Endothelial cell of umbilical vein (primary cell): ENCODE measurements around the gene ZNF70. TPM values are rescaled to one million over a fixed set of nuclear protein-coding genes. Genes with fewer than 3 reads are reported as not detected.

Source experiments
- BruUV-seq: library from RNA; stranded (reverse); fragments of 400-500 nt; replicated peaks from 2 replicates; lab custom pipeline; 2021; lab: Mats Ljungman, UMichigan
- CTCF ChIA-PET: fragments of 300-600, 350-600 bp; sonication (Branson Sonifier 250); formaldehyde crosslinking; loops from one replicate; lab custom pipeline; 2021; ENCODE audit warnings: antibody characterized with exemption, inconsistent platforms; lab: Charles Lee
- POLR2A ChIA-PET: fragments of 300-600, 350-600 bp; sonication (Branson Sonifier 250); formaldehyde crosslinking; loops from one replicate; lab custom pipeline; 2021; ENCODE audit warnings: antibody characterized with exemption, inconsistent platforms; lab: Charles Lee
- DNase-seq: peaks from one replicate; pipeline ENCODE4 v3.0.0-alpha.2; 2011; ENCODE audit warnings: low read depth, low spot score
- FAIRE-seq: peaks from 2 replicates; lab custom pipeline; 2011; peaks lifted over from hg19 to GRCh38; lab: Jason Lieb, UNC
- H2AFZ ChIP-seq: 2 replicates; pipeline ENCODE4 v1.6.0; 2012; ENCODE audit warnings: low read depth, low read length, control low read depth, inconsistent platforms
- H3K27ac ChIP-seq: 2 replicates; pipeline ENCODE4 v1.5.1; 2011; ENCODE audit warnings: low read depth, mild to moderate bottlenecking, control low read depth, low read length, moderate library complexity; ENCODE audit not compliant: insufficient read depth
- H3K27me3 ChIP-seq, 2 experiments: 2 replicates each; pipeline versions ENCODE4 v1.6.0 to v1.6.1; 2011; ENCODE audit warnings: low read length in 2 of 2, mixed read lengths in 1 of 2; ENCODE audit not compliant: control insufficient read depth in 2 of 2, insufficient read depth in 2 of 2
- H3K36me3 ChIP-seq, 2 experiments: 2 replicates in 1 of 2; 3 replicates in 1 of 2; pipeline ENCODE4 v1.5.1; 2011; ENCODE audit warnings: low read length in 2 of 2, mild to moderate bottlenecking in 1 of 2, moderate library complexity in 1 of 2; ENCODE audit not compliant: control insufficient read depth in 2 of 2, insufficient read depth in 2 of 2; ENCODE audit errors: extremely low read depth in 1 of 2
- H3K4me1 ChIP-seq: 3 replicates; pipeline ENCODE4 v1.5.1; 2011; ENCODE audit warnings: mild to moderate bottlenecking, low read length; ENCODE audit not compliant: control insufficient read depth, insufficient read depth; ENCODE audit errors: extremely low read depth
- H3K4me2 ChIP-seq: 2 replicates; pipeline ENCODE4 v1.6.1; 2011; ENCODE audit warnings: low read length, control low read depth, mixed read lengths; ENCODE audit not compliant: insufficient read depth
- H3K4me3 ChIP-seq, 3 experiments: fragments of 200-600 bp in 1 of 3; sonication (generic), shearing (Covaris generic) in 1 of 3; replicated peaks in 1 of 3; 2 replicates each; pipeline ENCODE4 v1.5.1; 2011 to 2016; ENCODE audit warnings: control low read depth in 3 of 3, low read length in 3 of 3, mild to moderate bottlenecking in 2 of 3, inconsistent platforms in 1 of 3, low read depth in 1 of 3, moderate library complexity in 1 of 3; ENCODE audit not compliant: insufficient read depth in 1 of 3
- H3K79me2 ChIP-seq: 2 replicates; pipeline ENCODE4 v1.6.0; 2012; ENCODE audit warnings: low read length, inconsistent platforms; ENCODE audit not compliant: control insufficient read depth, insufficient read depth
- H3K9ac ChIP-seq: replicated peaks from 2 replicates; pipeline ENCODE3; 2011; ENCODE audit warnings: low read length, control low read depth; ENCODE audit not compliant: insufficient read depth; ENCODE audit errors: extremely low read depth
- H3K9me1 ChIP-seq: replicated peaks from 3 replicates; pipeline ENCODE4 v1.6.0; 2011; ENCODE audit warnings: mild to moderate bottlenecking, low read length; ENCODE audit not compliant: control insufficient read depth, insufficient read depth; ENCODE audit errors: extremely low read depth
- H3K9me3 ChIP-seq: replicated peaks from 2 replicates; pipeline ENCODE4 v1.5.1; 2012; ENCODE audit warnings: low read length, inconsistent platforms; ENCODE audit not compliant: control insufficient read depth, insufficient read depth
- H4K20me1 ChIP-seq: replicated peaks from 2 replicates; pipeline ENCODE3; 2011; ENCODE audit warnings: mild to moderate bottlenecking, low read length; ENCODE audit not compliant: control insufficient read depth, insufficient read depth; ENCODE audit errors: extremely low read depth
- EZH2 ChIP-seq: IDR thresholded peaks from 2 replicates; pipeline ENCODE4 v1.6.1; 2012; ENCODE audit warnings: borderline replicate concordance, low read depth, mild to moderate bottlenecking, moderate library complexity, low read length, inconsistent platforms; ENCODE audit not compliant: severe bottlenecking
- FOS ChIP-seq: IDR thresholded peaks from 2 replicates; pipeline ENCODE4 v1.6.1; 2011; ENCODE audit warnings: mild to moderate bottlenecking, low read length, moderate library complexity, borderline replicate concordance; ENCODE audit not compliant: insufficient read depth
- GATA2 ChIP-seq: IDR thresholded peaks from 2 replicates; pipeline ENCODE4 v1.7.0; 2011; ENCODE audit warnings: low read depth, mild to moderate bottlenecking, moderate library complexity, mixed read lengths, low read length; ENCODE audit not compliant: insufficient read length, insufficient read depth
- JUN ChIP-seq: IDR thresholded peaks from 2 replicates; pipeline ENCODE4 v1.6.1; 2011; ENCODE audit warnings: borderline replicate concordance, low read depth; ENCODE audit not compliant: insufficient read length, insufficient read depth
- MAX ChIP-seq: IDR thresholded peaks from 2 replicates; pipeline ENCODE4 v1.6.1; 2011; ENCODE audit not compliant: insufficient read depth, insufficient read length
- MYC ChIP-seq: IDR thresholded peaks from one replicate; pipeline ENCODE4 v1.6.1; 2011; ENCODE audit warnings: mild to moderate bottlenecking, low read depth, low read length
- POLR2A ChIP-seq: IDR thresholded peaks from 2 replicates; pipeline ENCODE4 v1.6.1; 2012; ENCODE audit warnings: low read depth, mild to moderate bottlenecking, control low read depth, low read length
- POLR2AphosphoS5 ChIP-seq: IDR thresholded peaks from 2 replicates; pipeline ENCODE4 v1.6.1; 2012; ENCODE audit warnings: low read depth, mild to moderate bottlenecking, control low read depth, low read length, moderate library complexity; ENCODE audit not compliant: insufficient read depth
- dilution Hi-C: fragments of 300-500 bp; cut with MboI; formaldehyde crosslinking; loops from one replicate; pipeline ENCODE4 v1.15.0; 2019; ENCODE audit warnings: low sequenced_read_pairs; ENCODE audit not compliant: extremely low pct_ligation_motif_present
- intact Hi-C: fragments of 100-400 bp; cut with micrococcal nuclease; formaldehyde crosslinking; loops from one replicate; pipeline ENCODE4 v1.10.0; 2022
- polyA plus RNA-seq, 4 experiments: library from polyadenylated mRNA; depleted of rRNA in 3 of 4; stranded (reverse) in 3 of 4; unstranded in 1 of 4; fragments of >200 nt; gene quantifications; 2 replicates each; pipeline versions ENCODE4 v1.2.1 to v1.2.3, GENCODE V29; 2011 to 2012; ENCODE audit warnings: missing spikeins in 1 of 4
- total RNA-seq: library from RNA; stranded (reverse); gene quantifications from 2 replicates; pipeline ENCODE4 v1.2.3, GENCODE V29; 2021
- TF ChIP-seq, protein P1 (sequence below), 2 donors: IDR thresholded peaks; 1 replicate in 1 of 2; 2 replicates in 1 of 2; pipeline ENCODE4 v1.5.1; 2011; ENCODE audit warnings: low read length in 2 of 2, mild to moderate bottlenecking in 2 of 2, moderate library complexity in 2 of 2, control low read depth in 1 of 2, inconsistent platforms in 1 of 2, low read depth in 1 of 2; ENCODE audit not compliant: insufficient read depth in 1 of 2; ENCODE audit errors: extremely low read depth in 1 of 2

The ZNF70 gene
- total and polyA plus RNA-seq, 2 donors (not counting 3 experiments of a cell fraction or from before 2014, with no cell fraction given): 1.9 to 6.2 TPM

GRCh38 chr22:23777776-23778576, 27.1 kb upstream of the ZNF70 start:
- FAIRE-seq: no peak
- Histone ChIP-seq H4K20me1 (no peaks in the 10 kb centered on the region), H3K36me3 (no peaks in the 10 kb centered on the region), H3K27me3 (no peaks in the 10 kb centered on the region), H3K9ac (no peak overlapping the region), H3K4me3 (no peak overlapping the region), H3K4me2 (no peak overlapping the region), H2AFZ (no peak overlapping the region), H3K27ac (no peak overlapping the region), H3K79me2 (no peaks in the 10 kb centered on the region), H3K4me1 (peaks cover 3% of the 10 kb centered on the region), H3K9me3 (no peaks in the 10 kb centered on the region), H3K9me1 (no peaks in the 10 kb centered on the region)
- no peak for TF ChIP-seq MYC
- TF ChIP-seq, protein P1, sequence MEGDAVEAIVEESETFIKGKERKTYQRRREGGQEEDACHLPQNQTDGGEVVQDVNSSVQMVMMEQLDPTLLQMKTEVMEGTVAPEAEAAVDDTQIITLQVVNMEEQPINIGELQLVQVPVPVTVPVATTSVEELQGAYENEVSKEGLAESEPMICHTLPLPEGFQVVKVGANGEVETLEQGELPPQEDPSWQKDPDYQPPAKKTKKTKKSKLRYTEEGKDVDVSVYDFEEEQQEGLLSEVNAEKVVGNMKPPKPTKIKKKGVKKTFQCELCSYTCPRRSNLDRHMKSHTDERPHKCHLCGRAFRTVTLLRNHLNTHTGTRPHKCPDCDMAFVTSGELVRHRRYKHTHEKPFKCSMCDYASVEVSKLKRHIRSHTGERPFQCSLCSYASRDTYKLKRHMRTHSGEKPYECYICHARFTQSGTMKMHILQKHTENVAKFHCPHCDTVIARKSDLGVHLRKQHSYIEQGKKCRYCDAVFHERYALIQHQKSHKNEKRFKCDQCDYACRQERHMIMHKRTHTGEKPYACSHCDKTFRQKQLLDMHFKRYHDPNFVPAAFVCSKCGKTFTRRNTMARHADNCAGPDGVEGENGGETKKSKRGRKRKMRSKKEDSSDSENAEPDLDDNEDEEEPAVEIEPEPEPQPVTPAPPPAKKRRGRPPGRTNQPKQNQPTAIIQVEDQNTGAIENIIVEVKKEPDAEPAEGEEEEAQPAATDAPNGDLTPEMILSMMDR (IDR thresholded peaks at IDR 0.05; ENCODE audit: extremely low read depth in 1 of 2, insufficient read depth in 1 of 2, low read depth in 1 of 2, low read length in 2 of 2): no peak
- TF ChIP-seq EZH2: no peak
- TF ChIP-seq POLR2AphosphoS5: no peak
- no peak for TF ChIP-seq POLR2A
- TF ChIP-seq MAX: no peak
- TF ChIP-seq GATA2: no peak
- TF ChIP-seq FOS: no peak
- no peak for TF ChIP-seq JUN
- no peak for DNase-seq
- POLR2A ChIA-PET: no interaction called here
- CTCF ChIA-PET: interaction anchor here (0.6 to 1.3 kb wide), 5 partner anchors 9 to 72 kb away, joined by 3 to 6 read pairs (median 3); partner anchors contain the start of gene SMARCB1
- intact Hi-C loops: no loop called here
- dilution Hi-C loops: no loop called here
- no TSS peak for BruUV-seq
